ENCODE data around the gene RPUSD4.

The RPUSD4 gene

GRCh38 chr11:126182787-126183445, 28.5 kb downstream of the RPUSD4 start:
- DNase-seq (ENCODE audit: low read depth in 2 of 2): no peak

DNA sequence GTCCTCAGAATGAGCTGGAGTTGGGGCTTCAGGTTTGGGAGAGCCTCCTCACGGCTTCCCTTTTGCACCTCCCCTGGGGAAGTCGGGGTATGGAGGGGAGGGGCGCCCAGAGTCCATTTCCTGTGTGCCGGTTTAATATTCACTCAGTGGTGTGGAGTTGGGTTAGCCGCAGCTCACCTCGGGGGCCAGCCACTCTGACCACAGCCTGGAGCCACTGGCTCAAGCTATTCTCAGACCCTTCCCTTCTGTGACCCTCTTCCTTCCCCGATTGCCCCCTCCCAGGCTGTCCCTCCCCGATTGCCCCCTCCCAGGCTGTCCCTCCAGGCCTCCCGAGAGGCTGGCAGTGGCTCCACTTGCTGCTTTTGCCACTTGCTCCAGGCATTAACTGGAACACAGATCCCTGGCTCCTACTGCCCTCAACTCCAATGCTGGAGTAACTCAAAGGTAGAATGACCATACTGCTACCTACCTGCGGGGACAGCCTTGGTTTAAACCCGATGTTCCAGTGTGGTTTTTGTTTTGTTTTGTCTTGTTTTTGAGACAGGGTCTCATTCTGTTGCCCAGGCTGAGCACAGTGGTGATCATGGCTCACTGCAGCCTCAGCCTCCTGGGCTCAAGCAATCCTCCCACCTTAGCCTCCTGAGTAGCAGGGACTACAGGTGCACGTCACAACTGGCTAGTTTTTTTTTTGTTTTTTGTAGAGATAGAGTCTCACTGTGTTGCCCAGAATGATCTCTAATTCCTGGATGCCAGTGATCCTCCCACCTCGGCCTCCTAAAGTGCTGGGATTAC, 29.3 kb downstream of the RPUSD4 start:
- no peak for DNase-seq (ENCODE audit: low read depth in 2 of 2)

- no peak for DNase-seq (ENCODE audit: low read depth in 2 of 2)
Observed at GRCh38 chr11:126176853-126177470, 34.5 kb downstream of the RPUSD4 start.

- no peak for DNase-seq (ENCODE audit: low read depth in 2 of 2)
Observed at GRCh38 chr11:126175393-126175792, 36.1 kb downstream of the RPUSD4 start.

- DNase-seq (ENCODE audit: low read depth in 2 of 2): no peak
Observed at GRCh38 chr11:126174816-126175215, 36.6 kb downstream of the RPUSD4 start.

GRCh38 chr11:126173257-126173656, 38.2 kb downstream of the RPUSD4 start:
- DNase-seq (ENCODE audit: low read depth in 2 of 2): no peak

GRCh38 chr11:126172596-126173038, 38.8 kb downstream of the RPUSD4 start:
- DNase-seq (ENCODE audit: low read depth in 2 of 2): no peak

- no peak for DNase-seq (ENCODE audit: low read depth in 2 of 2)
Observed at GRCh38 chr11:126169291-126169690, 42.2 kb downstream of the RPUSD4 start.

DNA sequence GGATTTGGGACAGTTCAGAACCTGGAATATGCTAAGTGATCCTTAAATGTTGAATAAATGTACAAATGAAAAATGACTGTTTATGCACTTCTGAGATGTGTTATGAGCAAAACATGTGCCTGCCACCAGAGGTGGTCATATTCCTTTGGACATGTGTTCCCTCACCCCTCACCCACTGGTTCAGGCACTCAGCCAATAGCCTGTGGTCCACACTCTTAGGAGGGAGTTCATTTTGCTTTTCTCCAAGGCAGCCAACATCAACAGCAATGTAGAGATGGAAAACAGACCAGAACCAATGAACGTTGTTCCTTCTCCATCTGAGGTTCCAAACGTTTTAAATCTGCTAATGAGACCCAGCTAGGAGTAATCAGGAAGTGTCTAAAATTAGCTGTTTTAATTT, 44.0 kb downstream of the RPUSD4 start:
- DNase-seq (ENCODE audit: low read depth in 2 of 2): no peak

DNA sequence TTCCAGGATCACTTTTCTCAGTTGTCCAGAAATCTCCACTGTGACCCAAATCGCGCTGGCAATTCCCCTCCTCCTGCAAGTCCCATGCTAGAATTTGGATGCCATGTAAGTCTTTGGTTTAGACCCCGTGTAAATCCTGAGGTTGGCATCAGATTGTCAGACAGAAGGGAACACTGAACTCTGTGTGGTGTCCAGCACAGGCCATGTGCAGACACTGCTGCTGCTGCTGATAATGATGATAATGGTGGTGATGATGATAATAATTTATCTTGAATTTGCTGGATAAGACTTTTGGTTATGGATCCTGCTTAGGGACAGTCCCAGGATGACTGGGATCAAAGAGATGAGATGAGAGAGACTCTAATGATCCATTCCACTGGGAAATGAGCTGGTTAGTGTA, 45.0 kb downstream of the RPUSD4 start:
- no peak for DNase-seq (ENCODE audit: low read depth in 2 of 2)

GRCh38 chr11:126165757-126166156, 45.7 kb downstream of the RPUSD4 start:
- DNase-seq (ENCODE audit: low read depth in 2 of 2): no peak

DNA sequence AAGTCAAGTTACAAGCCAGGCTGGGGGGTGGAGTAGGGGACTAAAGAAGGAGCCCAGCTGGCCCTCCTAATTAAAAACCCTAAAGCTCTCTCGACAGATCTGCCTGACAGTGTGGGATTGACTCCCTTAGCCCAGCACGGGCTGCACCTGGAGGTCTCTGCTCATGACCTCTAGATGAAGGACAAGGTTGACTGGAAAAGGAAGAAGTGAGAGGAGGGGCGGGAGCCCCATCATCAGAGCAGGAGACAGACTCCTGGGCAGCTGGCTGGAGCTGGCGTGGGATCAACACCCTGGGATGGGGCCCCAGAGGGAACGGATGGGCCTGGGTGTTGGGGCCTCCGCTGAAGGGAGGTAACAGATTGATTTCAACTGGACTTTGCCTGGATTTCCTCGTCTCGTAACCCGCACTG, 46.1 kb downstream of the RPUSD4 start:
- DNase-seq (ENCODE audit: low read depth in 2 of 2): no peak

GRCh38 chr11:126164781-126165180, 46.7 kb downstream of the RPUSD4 start:
- no peak for DNase-seq (ENCODE audit: low read depth in 2 of 2)

DNA sequence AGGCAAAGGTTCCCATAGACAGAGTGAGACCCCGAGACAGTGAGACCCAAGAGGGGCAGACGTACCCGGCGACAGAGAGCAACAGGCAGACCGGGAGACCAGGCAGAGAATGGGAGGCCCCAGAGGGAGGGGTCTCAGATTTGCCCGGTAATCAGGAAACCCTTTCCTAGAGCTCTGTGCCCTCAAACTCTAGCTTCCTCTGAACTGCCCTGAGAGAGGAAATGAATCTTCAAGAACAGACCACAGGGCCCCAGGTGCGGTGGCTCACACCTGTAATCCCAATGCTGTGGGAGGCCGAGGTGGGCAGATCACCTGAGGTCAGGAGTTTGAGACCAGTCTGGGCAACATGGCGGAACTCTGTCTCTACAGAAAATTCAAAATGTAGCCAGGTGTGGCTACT, 47.7 kb downstream of the RPUSD4 start:
- no peak for DNase-seq (ENCODE audit: low read depth in 2 of 2)

GRCh38 chr11:126163074-126163700, 48.3 kb downstream of the RPUSD4 start:
- no peak for DNase-seq (ENCODE audit: low read depth in 2 of 2)

- no peak for DNase-seq (ENCODE audit: low read depth in 2 of 2)
Observed at GRCh38 chr11:126162306-126163030, 49.0 kb downstream of the RPUSD4 start.

DNA sequence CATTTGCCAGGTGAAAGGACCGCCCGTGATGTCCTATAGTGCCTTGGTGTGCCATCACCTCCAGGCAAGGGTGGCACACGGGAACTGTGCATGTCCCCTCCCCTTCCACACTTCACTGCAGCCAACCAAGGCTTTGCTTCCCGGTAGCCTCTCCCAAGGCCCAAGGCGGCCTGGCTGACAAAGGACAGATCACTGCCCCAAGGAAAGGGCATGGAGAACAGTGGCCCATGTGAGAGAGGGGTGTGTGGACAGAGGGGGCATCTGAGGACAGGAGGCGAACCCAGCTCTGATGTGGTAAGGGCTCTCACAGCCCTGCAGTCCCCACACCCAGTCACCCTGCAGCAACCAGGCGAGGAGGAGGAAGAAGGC, 50.4 kb downstream of the RPUSD4 start:
- DNase-seq (ENCODE audit: low read depth in 2 of 2): no peak

DNA sequence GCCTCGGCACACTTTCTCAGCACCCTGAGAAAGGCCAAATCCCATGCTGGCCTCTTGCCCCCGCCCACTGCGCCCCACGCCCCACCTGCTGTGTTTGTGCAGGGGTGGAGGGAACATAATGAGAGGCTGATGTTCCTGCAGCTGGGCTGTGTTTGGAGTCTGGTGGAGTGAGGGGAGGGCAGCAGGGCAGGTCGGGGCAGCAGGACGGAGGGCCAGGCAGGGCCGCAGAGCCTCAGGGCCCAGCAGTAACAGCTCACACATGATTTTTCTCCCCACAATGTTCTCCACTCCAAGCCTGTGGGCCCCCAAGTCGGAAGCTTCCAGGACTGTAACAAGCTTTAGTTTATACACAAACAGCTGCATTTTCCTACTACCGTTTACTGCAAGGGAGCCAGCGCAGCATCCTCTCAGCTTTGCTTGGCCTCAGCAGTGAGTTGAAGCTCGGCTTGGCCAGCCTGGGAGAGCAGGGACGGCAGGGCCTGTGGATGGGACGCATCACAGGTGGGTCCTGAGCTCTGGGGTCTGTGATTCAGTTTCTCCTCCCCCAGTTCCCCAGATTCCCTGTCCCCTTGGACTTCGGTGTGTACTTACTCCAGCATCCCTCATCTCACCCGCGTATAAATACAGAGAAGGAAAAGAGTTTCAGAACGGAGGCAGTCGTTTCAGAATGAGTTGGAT, 51.0 kb downstream of the RPUSD4 start:
- DNase-seq (ENCODE audit: low read depth in 2 of 2): no peak

- DNase-seq (ENCODE audit: low read depth in 2 of 2): no peak
Observed at GRCh38 chr11:126159719-126160344, 51.6 kb downstream of the RPUSD4 start.

DNA sequence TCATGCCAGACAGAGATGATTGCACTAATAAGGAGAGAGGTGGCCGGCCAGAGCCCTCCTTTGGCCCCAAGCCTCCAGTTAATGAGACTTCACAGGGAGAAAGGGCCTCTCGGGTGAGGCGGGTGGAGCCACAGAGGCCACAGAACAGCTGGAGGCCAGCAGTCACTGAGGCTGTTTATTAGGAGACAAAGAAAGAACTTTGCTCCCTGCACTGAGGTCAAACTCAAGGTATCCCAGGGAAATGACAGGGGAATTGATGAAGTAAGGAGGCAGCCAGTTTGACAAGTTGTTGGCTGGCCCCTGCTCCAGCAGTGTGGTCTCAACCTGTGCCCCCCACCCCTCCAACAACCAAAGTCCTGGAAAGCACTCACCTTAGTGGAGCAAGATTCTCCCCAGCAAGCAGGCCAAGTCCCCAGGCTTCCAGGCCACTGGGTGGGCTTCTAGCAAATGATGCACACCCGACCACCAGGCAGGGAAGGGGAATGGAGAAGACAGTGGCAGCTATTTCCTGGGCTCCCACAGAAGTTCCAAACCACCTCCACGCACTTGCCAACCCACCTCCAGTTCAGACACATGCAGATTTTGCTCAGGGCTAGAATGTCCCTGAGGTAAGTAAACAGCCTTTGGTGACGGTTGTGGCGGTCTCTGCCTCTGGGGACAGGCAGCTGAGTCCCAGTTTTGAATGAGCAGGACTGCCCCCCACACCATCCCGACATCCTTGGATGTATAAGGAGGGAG, 53.2 kb downstream of the RPUSD4 start:
- DNase-seq (ENCODE audit: low read depth in 2 of 2): no peak

All from stimulated activated CD8-positive, alpha-beta memory T cell treated with anti-CD3 and anti-CD28 coated beads, Interleukin-7, amount 100 ng/mL, for 1 hour (primary cell).